H1 (cell line): ENCODE measurements around the gene FGF14. TPM values are rescaled to one million over a fixed set of nuclear protein-coding genes. Genes with fewer than 3 reads are reported as not detected.

ENCODE experiments used
- CTCF ChIA-PET: fragments of 300-600 bp; sonication (Branson Sonifier 250); formaldehyde crosslinking; loops from one replicate; lab custom pipeline; 2021; ENCODE audit not compliant: partially characterized antibody; lab: Charles Lee
- POLR2A ChIA-PET: fragments of 300-600 bp; sonication (Branson Sonifier 250); formaldehyde crosslinking; loops from one replicate; lab custom pipeline; 2021; ENCODE audit warnings: inconsistent platforms; ENCODE audit not compliant: partially characterized antibody; lab: Charles Lee
- DNase-seq, 2 experiments: peaks; one replicate each; pipeline versions ENCODE4 v3.0.0 to v3.0.0-alpha.2; 2010 to 2022; ENCODE audit warnings: low spot score in 2 of 2, low read depth in 1 of 2, mixed read lengths in 1 of 2
- FAIRE-seq: peaks from 2 replicates; lab custom pipeline; 2011; peaks lifted over from hg19 to GRCh38; lab: Jason Lieb, UNC
- H2AFZ ChIP-seq: 2 replicates; pipeline ENCODE4 v1.8.1; 2012; ENCODE audit warnings: low read length, inconsistent platforms
- H2AK5ac ChIP-seq: 2 replicates; pipeline ENCODE4 v1.6.1; 2013; ENCODE audit warnings: low read depth, low read length
- H2BK120ac ChIP-seq: replicated peaks from 2 replicates; pipeline ENCODE3; 2013; ENCODE audit warnings: low read depth, low read length, inconsistent platforms
- H2BK12ac ChIP-seq: 2 replicates; pipeline ENCODE4 v1.6.1; 2013; ENCODE audit warnings: low read depth, low read length
- H2BK15ac ChIP-seq: 2 replicates; pipeline ENCODE4 v1.6.1; 2013; ENCODE audit warnings: low read length
- H2BK20ac ChIP-seq: 2 replicates; pipeline ENCODE4 v1.6.1; 2013; ENCODE audit warnings: low read length
- H2BK5ac ChIP-seq: 2 replicates; pipeline ENCODE4 v1.6.1; 2013; ENCODE audit warnings: low read depth, low read length
- H3K14ac ChIP-seq: 2 replicates; pipeline ENCODE4 v1.6.1; 2013; ENCODE audit warnings: inconsistent platforms; ENCODE audit not compliant: insufficient read length
- H3K18ac ChIP-seq: 2 replicates; pipeline ENCODE4 v1.6.1; 2013; ENCODE audit warnings: low read length; ENCODE audit errors: extremely low read depth
- H3K23ac ChIP-seq: 2 replicates; pipeline ENCODE4 v1.6.1; 2013; ENCODE audit warnings: inconsistent platforms; ENCODE audit not compliant: insufficient read length
- H3K23me2 ChIP-seq: 2 replicates; pipeline ENCODE4 v1.6.1; 2013; ENCODE audit warnings: low read depth, low read length
- H3K27ac ChIP-seq: 2 replicates; pipeline ENCODE4 v1.6.1; 2011; ENCODE audit warnings: low read depth, low read length, inconsistent platforms
- H3K27me3 ChIP-seq, 4 experiments: replicated peaks in 1 of 4; 1 replicate in 1 of 4; 2 replicates in 3 of 4; pipeline versions ENCODE4 v1.6.1 to v1.8.1; 2011 to 2013; ENCODE audit warnings: low read length in 3 of 4, mild to moderate bottlenecking in 3 of 4, inconsistent platforms in 2 of 4, mixed read lengths in 2 of 4, moderate library complexity in 1 of 4; ENCODE audit not compliant: control insufficient read depth in 3 of 4, insufficient read depth in 3 of 4; ENCODE audit errors: extremely low read depth in 1 of 4
- H3K36me3 ChIP-seq, 4 experiments: 2 replicates each; pipeline versions ENCODE4 v1.6.1 to v1.8.1; 2011 to 2013; ENCODE audit warnings: mild to moderate bottlenecking in 4 of 4, low read length in 3 of 4, moderate library complexity in 2 of 4, control low read depth in 1 of 4, inconsistent platforms in 1 of 4; ENCODE audit not compliant: insufficient read depth in 4 of 4, control insufficient read depth in 2 of 4
- H3K4ac ChIP-seq: replicated peaks from 2 replicates; pipeline ENCODE3; 2013; ENCODE audit warnings: low read length, low read depth, mixed read lengths, inconsistent platforms; ENCODE audit not compliant: insufficient read length
- H3K4me1 ChIP-seq, 4 experiments: replicated peaks in 1 of 4; 1 replicate in 1 of 4; 2 replicates in 3 of 4; pipeline versions ENCODE4 v1.6.1 to v1.8.1; 2011 to 2013; ENCODE audit warnings: low read length in 3 of 4, inconsistent platforms in 2 of 4, mixed read lengths in 1 of 4; ENCODE audit not compliant: insufficient read depth in 4 of 4, control insufficient read depth in 3 of 4
- H3K4me2 ChIP-seq, 2 experiments: 2 replicates each; pipeline versions ENCODE4 v1.6.1 to v1.8.1; 2011 to 2013; ENCODE audit warnings: low read depth in 2 of 2, low read length in 2 of 2, control low read depth in 1 of 2, inconsistent platforms in 1 of 2, mild to moderate bottlenecking in 1 of 2; ENCODE audit not compliant: insufficient read depth in 1 of 2
- H3K4me3 ChIP-seq, 4 experiments: fragments of 200-600, 300-600 bp in 1 of 4; sonication (generic), shearing (Covaris generic), sonication (Bioruptor Twin) in 1 of 4; 2 replicates each; pipeline versions ENCODE4 v1.5.1 to v1.8.1; 2011 to 2016; ENCODE audit warnings: low read length in 4 of 4, low read depth in 3 of 4, control low read depth in 2 of 4, inconsistent platforms in 2 of 4, mild to moderate bottlenecking in 2 of 4, mixed read lengths in 1 of 4, moderate library complexity in 1 of 4; ENCODE audit not compliant: insufficient read depth in 2 of 4; ENCODE audit errors: extremely low read depth in 1 of 4
- H3K56ac ChIP-seq: replicated peaks from 2 replicates; pipeline ENCODE3; 2013; ENCODE audit warnings: low read depth, mild to moderate bottlenecking, mixed read lengths, low read length, inconsistent platforms; ENCODE audit not compliant: insufficient read length
- H3K79me1 ChIP-seq: 2 replicates; pipeline ENCODE4 v1.6.1; 2013; ENCODE audit warnings: low read depth, low read length, control low read depth
- H3K79me2 ChIP-seq, 2 experiments: 2 replicates each; pipeline versions ENCODE4 v1.6.1 to v1.8.1; 2012 to 2013; ENCODE audit warnings: low read length in 2 of 2, mild to moderate bottlenecking in 2 of 2, inconsistent platforms in 1 of 2; ENCODE audit not compliant: insufficient read depth in 2 of 2, control insufficient read depth in 1 of 2
- H3K9ac ChIP-seq, 4 experiments: replicated peaks in 1 of 4; 1 replicate in 1 of 4; 2 replicates in 3 of 4; pipeline versions ENCODE4 v1.6.1 to v1.8.1; 2011 to 2013; ENCODE audit warnings: low read depth in 3 of 4, low read length in 3 of 4, control low read depth in 2 of 4, mild to moderate bottlenecking in 2 of 4, moderate library complexity in 2 of 4, inconsistent platforms in 1 of 4; ENCODE audit errors: extremely low read depth in 1 of 4
- H3K9me3 ChIP-seq, 2 experiments: 2 replicates each; pipeline versions ENCODE4 v1.6.1 to v1.8.1; 2012 to 2013; ENCODE audit warnings: mild to moderate bottlenecking in 2 of 2, moderate library complexity in 2 of 2, control low read depth in 1 of 2, inconsistent platforms in 1 of 2, low read depth in 1 of 2, low read length in 1 of 2, mixed read lengths in 1 of 2; ENCODE audit not compliant: insufficient read depth in 2 of 2
- H4K20me1 ChIP-seq, 2 experiments: replicated peaks in 1 of 2; 2 replicates each; pipeline versions ENCODE3 to v1.8.1; 2011 to 2013; ENCODE audit warnings: inconsistent platforms in 2 of 2, low read length in 2 of 2, mild to moderate bottlenecking in 1 of 2; ENCODE audit not compliant: insufficient read depth in 2 of 2, control insufficient read depth in 1 of 2
- H4K5ac ChIP-seq: 2 replicates; pipeline ENCODE4 v1.6.1; 2013; ENCODE audit warnings: low read length, low read depth, mixed read lengths, inconsistent platforms; ENCODE audit not compliant: insufficient read length
- H4K8ac ChIP-seq: 2 replicates; pipeline ENCODE4 v1.8.0; 2013; ENCODE audit warnings: mild to moderate bottlenecking, moderate library complexity, low read length, inconsistent platforms; ENCODE audit not compliant: insufficient read depth; ENCODE audit errors: extremely low read depth
- H4K91ac ChIP-seq: replicated peaks from 2 replicates; pipeline ENCODE3; 2013; ENCODE audit warnings: low read length, mixed read lengths, inconsistent platforms; ENCODE audit not compliant: insufficient read length
- NANOG ChIP-seq: IDR thresholded peaks from 2 replicates; pipeline ENCODE4 v1.6.1; 2011; ENCODE audit warnings: low read length, low read depth, mild to moderate bottlenecking, inconsistent platforms; ENCODE audit not compliant: insufficient read depth, poor library complexity, severe bottlenecking
- NRF1 ChIP-seq: IDR thresholded peaks from 2 replicates; pipeline ENCODE4 v1.6.1; 2011; ENCODE audit warnings: mild to moderate bottlenecking, low read depth, low read length, improper control_type of control experiment
- RAD21 ChIP-seq, 2 experiments: IDR thresholded peaks in 1 of 2; conservative IDR thresholded peaks in 1 of 2; 2 replicates each; pipeline ENCODE4 v1.6.1; 2011; ENCODE audit warnings: low read depth in 2 of 2, low read length in 2 of 2, improper control_type of control experiment in 1 of 2, inconsistent platforms in 1 of 2, mild to moderate bottlenecking in 1 of 2, moderate library complexity in 1 of 2
- TAF1 ChIP-seq: IDR thresholded peaks from 2 replicates; pipeline ENCODE4 v1.6.1; 2011; ENCODE audit warnings: mild to moderate bottlenecking, low read depth, low read length
- WGBS, 2 experiments: shearing (Covaris generic) in 1 of 2; methylation state at CpG; one replicate each; pipeline versions ENCODE4 v1.1.6 to v1.1.7; 2013 to 2015; ENCODE audit warnings: low lambda C conversion rate in 2 of 2, mixed read lengths in 2 of 2, inconsistent platforms in 1 of 2, low coverage in 1 of 2, missing lambda C conversion rate in 1 of 2; ENCODE audit not compliant: insufficient replicate concordance in 2 of 2, insufficient coverage in 1 of 2, insufficient read length in 1 of 2; ENCODE audit errors: extremely low coverage in 1 of 2, missing lambda C conversion rate in 1 of 2; 5-methylcytosine and 5-hydroxymethylcytosine counted together
- polyA plus RNA-seq, 7 experiments: library from polyadenylated mRNA; depleted of rRNA in 3 of 7; stranded (reverse) in 5 of 7; unstranded in 2 of 7; fragments of >200 nt in 5 of 7; fragments of 200-250 nt in 2 of 7; gene quantifications; 1 replicate in 5 of 7; 2 replicates in 1 of 7; 4 replicates in 1 of 7; pipeline versions ENCODE4 v1.2.1 to v1.2.3, GENCODE V29; 2011 to 2013; ENCODE audit warnings: missing spikeins in 2 of 7, mixed read lengths in 2 of 7
- total RNA-seq: library from RNA; stranded (reverse); fragmentation: NEBNext Ultra II Directional; extraction: Animal tissue kit (Norgen Biotek cat#: 25700); gene quantifications from 2 replicates; pipeline ENCODE4 v1.2.1, GENCODE V29; 2021
- TF ChIP-seq, protein P1 (sequence below), 3 experiments: IDR thresholded peaks; 1 replicate in 2 of 3; 2 replicates in 1 of 3; pipeline versions ENCODE4 v1.5.1 to v1.6.1; 2011; ENCODE audit warnings: low read length in 3 of 3, mild to moderate bottlenecking in 3 of 3, inconsistent platforms in 2 of 3, low read depth in 1 of 3, moderate library complexity in 1 of 3; ENCODE audit not compliant: insufficient read depth in 1 of 3; ENCODE audit errors: control extremely low read depth in 1 of 3

The FGF14 gene
- total and polyA plus RNA-seq, 2 of the 8 experiments (the other 6 are each of a cell fraction or from before 2014, with no cell fraction given), result 0.05 to 0.58 TPM

DNA sequence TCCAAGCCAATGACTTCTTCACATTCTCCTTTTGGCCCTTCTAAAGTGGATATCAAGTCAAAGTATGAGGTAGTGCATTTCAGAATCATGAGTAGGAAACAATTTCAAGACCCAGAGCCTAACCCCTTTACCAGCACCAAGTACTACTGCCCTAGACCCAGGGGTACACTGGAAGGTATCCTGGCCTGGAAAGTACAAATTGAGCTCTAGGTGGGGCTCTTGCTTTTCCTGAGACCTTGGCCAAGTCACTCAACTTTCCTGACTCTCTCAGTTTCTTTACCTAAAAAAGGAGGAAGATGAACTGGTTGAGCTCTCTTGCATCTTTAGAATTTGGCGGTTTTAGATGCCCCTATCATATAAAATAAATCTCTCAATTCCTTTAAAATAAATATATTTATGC, 204.7 kb downstream of the FGF14 start:
- WGBS, 2 experiments, result 50% methylated on average over 1 of the region's 1 CpG; no CpG with 5 or more reads in 1 of the 2 experiments
- no peak overlapping the region for H2AFZ ChIP-seq

More for the DNA sequence above, 204.7 kb downstream of the FGF14 start:
- Histone ChIP-seq H2BK20ac (no peak overlapping the region), H3K23ac (no peak overlapping the region), H3K27ac (no peak overlapping the region), H3K23me2 (no peaks in the 10 kb centered on the region), H2BK5ac (no peak overlapping the region), H2AK5ac (no peak overlapping the region), H3K56ac (no peak overlapping the region), H3K79me2 (no peaks in the 10 kb centered on the region), H3K4me2 (no peak overlapping the region), H4K5ac (no peak overlapping the region), H2BK15ac (no peak overlapping the region), H2BK120ac (no peak overlapping the region), H4K20me1 (no peaks in the 10 kb centered on the region), H3K9me3 (no peaks in the 10 kb centered on the region), H3K4me1 (no peaks in the 10 kb centered on the region), H3K4ac (no peak overlapping the region), H4K8ac (no peak overlapping the region), H3K18ac (no peak overlapping the region), H3K79me1 (no peaks in the 10 kb centered on the region), H3K36me3 (no peaks in the 10 kb centered on the region), H3K9ac (no peak overlapping the region), H2BK12ac (no peak overlapping the region), H3K14ac (no peak overlapping the region), H3K27me3 (no peaks in the 10 kb centered on the region), H3K4me3 (no peak overlapping the region), H4K91ac (no peak overlapping the region)
- POLR2A ChIA-PET, result no interaction called here
- DNase-seq (peak in 1 of 2 experiments; percentile 19), FAIRE-seq (peak; percentile 78)
- TF ChIP-seq, protein P1, sequence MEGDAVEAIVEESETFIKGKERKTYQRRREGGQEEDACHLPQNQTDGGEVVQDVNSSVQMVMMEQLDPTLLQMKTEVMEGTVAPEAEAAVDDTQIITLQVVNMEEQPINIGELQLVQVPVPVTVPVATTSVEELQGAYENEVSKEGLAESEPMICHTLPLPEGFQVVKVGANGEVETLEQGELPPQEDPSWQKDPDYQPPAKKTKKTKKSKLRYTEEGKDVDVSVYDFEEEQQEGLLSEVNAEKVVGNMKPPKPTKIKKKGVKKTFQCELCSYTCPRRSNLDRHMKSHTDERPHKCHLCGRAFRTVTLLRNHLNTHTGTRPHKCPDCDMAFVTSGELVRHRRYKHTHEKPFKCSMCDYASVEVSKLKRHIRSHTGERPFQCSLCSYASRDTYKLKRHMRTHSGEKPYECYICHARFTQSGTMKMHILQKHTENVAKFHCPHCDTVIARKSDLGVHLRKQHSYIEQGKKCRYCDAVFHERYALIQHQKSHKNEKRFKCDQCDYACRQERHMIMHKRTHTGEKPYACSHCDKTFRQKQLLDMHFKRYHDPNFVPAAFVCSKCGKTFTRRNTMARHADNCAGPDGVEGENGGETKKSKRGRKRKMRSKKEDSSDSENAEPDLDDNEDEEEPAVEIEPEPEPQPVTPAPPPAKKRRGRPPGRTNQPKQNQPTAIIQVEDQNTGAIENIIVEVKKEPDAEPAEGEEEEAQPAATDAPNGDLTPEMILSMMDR (IDR thresholded peaks at IDR 0.05; ENCODE audit: control extremely low read depth in 1 of 3, insufficient read depth in 1 of 3, low read depth in 1 of 3, low read length in 3 of 3), result peak; percentile 21 to 64 (median 58)
- no peak for TF ChIP-seq NRF1
- peak; percentile 81 to 89 for TF ChIP-seq RAD21 (IDR thresholded peaks at IDR 0.05 in 1 of 2, conservative IDR thresholded peaks at IDR 0.05 in 1 of 2; ENCODE audit: low read depth in 2 of 2, low read length in 2 of 2)
- no peak for TF ChIP-seq TAF1
- no peak for TF ChIP-seq NANOG
- CTCF ChIA-PET, result interaction anchor here (0.6 to 1.9 kb wide), 12 partner anchors 15 to 359 kb away, joined by 3 to 8 read pairs (median 3); no protein-coding TSS in a partner anchor
